H1 (cell line): ENCODE measurements around the gene TRIM31. TPM values are rescaled to one million over a fixed set of nuclear protein-coding genes. Genes with fewer than 3 reads are reported as not detected.

ENCODE experiments used
- CTCF ChIA-PET: fragments of 300-600 bp; sonication (Branson Sonifier 250); formaldehyde crosslinking; loops from one replicate; lab custom pipeline; 2021; ENCODE audit not compliant: partially characterized antibody; lab: Charles Lee
- POLR2A ChIA-PET: fragments of 300-600 bp; sonication (Branson Sonifier 250); formaldehyde crosslinking; loops from one replicate; lab custom pipeline; 2021; ENCODE audit warnings: inconsistent platforms; ENCODE audit not compliant: partially characterized antibody; lab: Charles Lee
- DNase-seq, 2 experiments: peaks; one replicate each; pipeline versions ENCODE4 v3.0.0 to v3.0.0-alpha.2; 2010 to 2022; ENCODE audit warnings: low spot score in 2 of 2, low read depth in 1 of 2, mixed read lengths in 1 of 2
- FAIRE-seq: peaks from 2 replicates; lab custom pipeline; 2011; peaks lifted over from hg19 to GRCh38; lab: Jason Lieb, UNC
- H2AFZ ChIP-seq: 2 replicates; pipeline ENCODE4 v1.8.1; 2012; ENCODE audit warnings: low read length, inconsistent platforms
- H2AK5ac ChIP-seq: 2 replicates; pipeline ENCODE4 v1.6.1; 2013; ENCODE audit warnings: low read depth, low read length
- H2BK120ac ChIP-seq: replicated peaks from 2 replicates; pipeline ENCODE3; 2013; ENCODE audit warnings: low read depth, low read length, inconsistent platforms
- H2BK12ac ChIP-seq: 2 replicates; pipeline ENCODE4 v1.6.1; 2013; ENCODE audit warnings: low read depth, low read length
- H2BK15ac ChIP-seq: 2 replicates; pipeline ENCODE4 v1.6.1; 2013; ENCODE audit warnings: low read length
- H2BK20ac ChIP-seq: 2 replicates; pipeline ENCODE4 v1.6.1; 2013; ENCODE audit warnings: low read length
- H2BK5ac ChIP-seq: 2 replicates; pipeline ENCODE4 v1.6.1; 2013; ENCODE audit warnings: low read depth, low read length
- H3K14ac ChIP-seq: 2 replicates; pipeline ENCODE4 v1.6.1; 2013; ENCODE audit warnings: inconsistent platforms; ENCODE audit not compliant: insufficient read length
- H3K18ac ChIP-seq: 2 replicates; pipeline ENCODE4 v1.6.1; 2013; ENCODE audit warnings: low read length; ENCODE audit errors: extremely low read depth
- H3K23ac ChIP-seq: 2 replicates; pipeline ENCODE4 v1.6.1; 2013; ENCODE audit warnings: inconsistent platforms; ENCODE audit not compliant: insufficient read length
- H3K23me2 ChIP-seq: 2 replicates; pipeline ENCODE4 v1.6.1; 2013; ENCODE audit warnings: low read depth, low read length
- H3K27ac ChIP-seq: 2 replicates; pipeline ENCODE4 v1.6.1; 2011; ENCODE audit warnings: low read depth, low read length, inconsistent platforms
- H3K27me3 ChIP-seq, 4 experiments: replicated peaks in 1 of 4; 1 replicate in 1 of 4; 2 replicates in 3 of 4; pipeline versions ENCODE4 v1.6.1 to v1.8.1; 2011 to 2013; ENCODE audit warnings: low read length in 3 of 4, mild to moderate bottlenecking in 3 of 4, inconsistent platforms in 2 of 4, mixed read lengths in 2 of 4, moderate library complexity in 1 of 4; ENCODE audit not compliant: control insufficient read depth in 3 of 4, insufficient read depth in 3 of 4; ENCODE audit errors: extremely low read depth in 1 of 4
- H3K36me3 ChIP-seq, 4 experiments: 2 replicates each; pipeline versions ENCODE4 v1.6.1 to v1.8.1; 2011 to 2013; ENCODE audit warnings: mild to moderate bottlenecking in 4 of 4, low read length in 3 of 4, moderate library complexity in 2 of 4, control low read depth in 1 of 4, inconsistent platforms in 1 of 4; ENCODE audit not compliant: insufficient read depth in 4 of 4, control insufficient read depth in 2 of 4
- H3K4ac ChIP-seq: replicated peaks from 2 replicates; pipeline ENCODE3; 2013; ENCODE audit warnings: low read length, low read depth, mixed read lengths, inconsistent platforms; ENCODE audit not compliant: insufficient read length
- H3K4me1 ChIP-seq, 4 experiments: replicated peaks in 1 of 4; 1 replicate in 1 of 4; 2 replicates in 3 of 4; pipeline versions ENCODE4 v1.6.1 to v1.8.1; 2011 to 2013; ENCODE audit warnings: low read length in 3 of 4, inconsistent platforms in 2 of 4, mixed read lengths in 1 of 4; ENCODE audit not compliant: insufficient read depth in 4 of 4, control insufficient read depth in 3 of 4
- H3K4me2 ChIP-seq, 2 experiments: 2 replicates each; pipeline versions ENCODE4 v1.6.1 to v1.8.1; 2011 to 2013; ENCODE audit warnings: low read depth in 2 of 2, low read length in 2 of 2, control low read depth in 1 of 2, inconsistent platforms in 1 of 2, mild to moderate bottlenecking in 1 of 2; ENCODE audit not compliant: insufficient read depth in 1 of 2
- H3K4me3 ChIP-seq, 4 experiments: fragments of 200-600, 300-600 bp in 1 of 4; sonication (generic), shearing (Covaris generic), sonication (Bioruptor Twin) in 1 of 4; 2 replicates each; pipeline versions ENCODE4 v1.5.1 to v1.8.1; 2011 to 2016; ENCODE audit warnings: low read length in 4 of 4, low read depth in 3 of 4, control low read depth in 2 of 4, inconsistent platforms in 2 of 4, mild to moderate bottlenecking in 2 of 4, mixed read lengths in 1 of 4, moderate library complexity in 1 of 4; ENCODE audit not compliant: insufficient read depth in 2 of 4; ENCODE audit errors: extremely low read depth in 1 of 4
- H3K56ac ChIP-seq: replicated peaks from 2 replicates; pipeline ENCODE3; 2013; ENCODE audit warnings: low read depth, mild to moderate bottlenecking, mixed read lengths, low read length, inconsistent platforms; ENCODE audit not compliant: insufficient read length
- H3K79me1 ChIP-seq: 2 replicates; pipeline ENCODE4 v1.6.1; 2013; ENCODE audit warnings: low read depth, low read length, control low read depth
- H3K79me2 ChIP-seq, 2 experiments: 2 replicates each; pipeline versions ENCODE4 v1.6.1 to v1.8.1; 2012 to 2013; ENCODE audit warnings: low read length in 2 of 2, mild to moderate bottlenecking in 2 of 2, inconsistent platforms in 1 of 2; ENCODE audit not compliant: insufficient read depth in 2 of 2, control insufficient read depth in 1 of 2
- H3K9ac ChIP-seq, 4 experiments: replicated peaks in 1 of 4; 1 replicate in 1 of 4; 2 replicates in 3 of 4; pipeline versions ENCODE4 v1.6.1 to v1.8.1; 2011 to 2013; ENCODE audit warnings: low read depth in 3 of 4, low read length in 3 of 4, control low read depth in 2 of 4, mild to moderate bottlenecking in 2 of 4, moderate library complexity in 2 of 4, inconsistent platforms in 1 of 4; ENCODE audit errors: extremely low read depth in 1 of 4
- H3K9me3 ChIP-seq, 2 experiments: 2 replicates each; pipeline versions ENCODE4 v1.6.1 to v1.8.1; 2012 to 2013; ENCODE audit warnings: mild to moderate bottlenecking in 2 of 2, moderate library complexity in 2 of 2, control low read depth in 1 of 2, inconsistent platforms in 1 of 2, low read depth in 1 of 2, low read length in 1 of 2, mixed read lengths in 1 of 2; ENCODE audit not compliant: insufficient read depth in 2 of 2
- H4K20me1 ChIP-seq, 2 experiments: replicated peaks in 1 of 2; 2 replicates each; pipeline versions ENCODE3 to v1.8.1; 2011 to 2013; ENCODE audit warnings: inconsistent platforms in 2 of 2, low read length in 2 of 2, mild to moderate bottlenecking in 1 of 2; ENCODE audit not compliant: insufficient read depth in 2 of 2, control insufficient read depth in 1 of 2
- H4K5ac ChIP-seq: 2 replicates; pipeline ENCODE4 v1.6.1; 2013; ENCODE audit warnings: low read length, low read depth, mixed read lengths, inconsistent platforms; ENCODE audit not compliant: insufficient read length
- H4K8ac ChIP-seq: 2 replicates; pipeline ENCODE4 v1.8.0; 2013; ENCODE audit warnings: mild to moderate bottlenecking, moderate library complexity, low read length, inconsistent platforms; ENCODE audit not compliant: insufficient read depth; ENCODE audit errors: extremely low read depth
- H4K91ac ChIP-seq: replicated peaks from 2 replicates; pipeline ENCODE3; 2013; ENCODE audit warnings: low read length, mixed read lengths, inconsistent platforms; ENCODE audit not compliant: insufficient read length
- BCL11A ChIP-seq, 2 experiments: IDR thresholded peaks; one replicate each; pipeline ENCODE4 v1.6.1; 2011; ENCODE audit warnings: low read depth in 2 of 2, low read length in 2 of 2, mild to moderate bottlenecking in 2 of 2
- BRCA1 ChIP-seq: IDR thresholded peaks from 2 replicates; pipeline ENCODE4 v1.6.1; 2012; ENCODE audit warnings: low read depth, low read length, improper control_type of control experiment
- EGR1 ChIP-seq: IDR thresholded peaks from 2 replicates; pipeline ENCODE4 v1.6.1; 2011; ENCODE audit warnings: low read depth, low read length, borderline replicate concordance
- EP300 ChIP-seq, 2 experiments: IDR thresholded peaks; 1 replicate in 1 of 2; 2 replicates in 1 of 2; pipeline ENCODE4 v1.6.1; 2011 to 2012; ENCODE audit warnings: low read depth in 2 of 2, low read length in 2 of 2, mild to moderate bottlenecking in 2 of 2, borderline replicate concordance in 1 of 2, inconsistent platforms in 1 of 2, moderate library complexity in 1 of 2
- HDAC6 ChIP-seq: IDR thresholded peaks from one replicate; pipeline ENCODE4 v1.7.1; 2012; ENCODE audit warnings: low read depth, mild to moderate bottlenecking, inconsistent platforms, low read length, moderate library complexity
- JUN ChIP-seq: IDR thresholded peaks from 2 replicates; pipeline ENCODE4 v1.6.1; 2011; ENCODE audit warnings: low read depth, mild to moderate bottlenecking, improper control_type of control experiment, low read length
- RBBP5 ChIP-seq: IDR thresholded peaks from 2 replicates; pipeline ENCODE4 v1.7.1; 2012; ENCODE audit warnings: low read depth, mild to moderate bottlenecking, inconsistent platforms, low read length, moderate library complexity, borderline replicate concordance
- SAP30 ChIP-seq: fragments of 300-600 bp; sonication (generic); IDR thresholded peaks from 2 replicates; pipeline ENCODE4 v1.7.1; 2012; ENCODE audit warnings: low read length, moderate library complexity, mild to moderate bottlenecking, inconsistent platforms; ENCODE audit not compliant: insufficient read depth, insufficient replicate concordance
- SP1 ChIP-seq: IDR thresholded peaks from 2 replicates; pipeline ENCODE4 v1.6.1; 2011; ENCODE audit warnings: low read depth, low read length
- SRF ChIP-seq: IDR thresholded peaks from 2 replicates; pipeline ENCODE4 v1.6.1; 2011; ENCODE audit warnings: mild to moderate bottlenecking, low read depth, low read length, moderate library complexity
- SUZ12 ChIP-seq: fragments of 200-600 bp; sonication (generic); IDR thresholded peaks from 2 replicates; pipeline ENCODE4 v1.6.1; 2012; ENCODE audit warnings: mild to moderate bottlenecking, inconsistent platforms, low read length, moderate library complexity, mixed read lengths
- TAF7 ChIP-seq: optimal IDR thresholded peaks from 2 replicates; pipeline ENCODE3; 2011; ENCODE audit warnings: low read depth, mild to moderate bottlenecking, inconsistent platforms, low read length, moderate library complexity, borderline replicate concordance
- WGBS, 2 experiments: shearing (Covaris generic) in 1 of 2; methylation state at CpG; one replicate each; pipeline versions ENCODE4 v1.1.6 to v1.1.7; 2013 to 2015; ENCODE audit warnings: low lambda C conversion rate in 2 of 2, mixed read lengths in 2 of 2, inconsistent platforms in 1 of 2, low coverage in 1 of 2, missing lambda C conversion rate in 1 of 2; ENCODE audit not compliant: insufficient replicate concordance in 2 of 2, insufficient coverage in 1 of 2, insufficient read length in 1 of 2; ENCODE audit errors: extremely low coverage in 1 of 2, missing lambda C conversion rate in 1 of 2; 5-methylcytosine and 5-hydroxymethylcytosine counted together
- polyA plus RNA-seq, 7 experiments: library from polyadenylated mRNA; depleted of rRNA in 3 of 7; stranded (reverse) in 5 of 7; unstranded in 2 of 7; fragments of >200 nt in 5 of 7; fragments of 200-250 nt in 2 of 7; gene quantifications; 1 replicate in 5 of 7; 2 replicates in 1 of 7; 4 replicates in 1 of 7; pipeline versions ENCODE4 v1.2.1 to v1.2.3, GENCODE V29; 2011 to 2013; ENCODE audit warnings: missing spikeins in 2 of 7, mixed read lengths in 2 of 7
- total RNA-seq: library from RNA; stranded (reverse); fragmentation: NEBNext Ultra II Directional; extraction: Animal tissue kit (Norgen Biotek cat#: 25700); gene quantifications from 2 replicates; pipeline ENCODE4 v1.2.1, GENCODE V29; 2021
- TF ChIP-seq, protein P1 (sequence below): IDR thresholded peaks from 2 replicates; pipeline ENCODE4 v1.6.1; 2012; ENCODE audit warnings: low read length, inconsistent platforms

Gene TRIM31
- total and polyA plus RNA-seq, 2 of the 8 experiments (the other 6 are each of a cell fraction or from before 2014, with no cell fraction given): not detected

DNA sequence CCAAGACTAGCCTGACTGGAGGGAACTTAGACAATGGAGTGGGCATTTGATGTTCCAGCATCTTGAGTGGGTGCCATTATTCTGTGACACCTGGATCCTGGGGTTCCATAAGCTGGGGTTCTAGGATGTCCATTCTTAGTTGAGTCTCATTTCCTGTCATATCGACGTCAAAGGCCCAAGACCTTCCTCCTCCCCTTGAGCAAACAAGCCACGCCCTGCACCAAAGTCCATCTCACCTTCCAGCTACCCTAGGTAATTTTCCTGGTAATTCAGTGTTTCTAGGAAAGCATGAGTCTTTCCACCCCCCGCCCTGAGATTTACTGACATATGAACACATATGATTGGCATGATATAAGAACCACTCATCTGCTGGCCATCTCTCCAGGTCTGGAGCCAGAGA is 22.9 kb upstream of the TRIM31 start, which contains the start of gene TRIM40:
TSS of gene TRIM40 (plus strand) at position 384 of the 400 bp plus-strand sequence. CDS start 897 bp downstream, outside the sequence.
- ChIA-PET POLR2A (no interaction called here), CTCF (interaction anchor here (1.4 to 10.2 kb wide), 3 partner anchors 11 to 30 kb away, joined by 4 to 166 read pairs (median 7); no protein-coding TSS in a partner anchor)
- Histone ChIP-seq H4K20me1 (no peaks in the 10 kb centered on the region), H3K4ac (no peak within 1 kb of the TSS), H3K79me1 (no peaks in the 10 kb centered on the region), H4K91ac (no peak within 1 kb of the TSS), H3K27me3 (peaks cover 0 to 6% (median 1%) of the 10 kb centered on the region in 4 experiments; a peak in 4 of 7 replicates), H3K18ac (no peak within 1 kb of the TSS), H3K79me2 (no peaks in the 10 kb centered on the region), H3K9ac (no peak within 1 kb of the TSS), H4K8ac (no peak within 1 kb of the TSS), H3K14ac (no peak within 1 kb of the TSS), H3K23ac (no peak within 1 kb of the TSS), H3K4me3 (no peak within 1 kb of the TSS), H2BK15ac (no peak within 1 kb of the TSS), H2BK120ac (no peak within 1 kb of the TSS), H3K9me3 (no peaks in the 10 kb centered on the region), H3K56ac (no peak within 1 kb of the TSS), H3K36me3 (no peaks in the 10 kb centered on the region), H2BK12ac (no peak within 1 kb of the TSS), H2AFZ (no peak within 1 kb of the TSS), H3K27ac (no peak within 1 kb of the TSS), H3K4me1 (no peaks in the 10 kb centered on the region), H2BK5ac (no peak within 1 kb of the TSS; the same call in 1 of the 2 replicates), H4K5ac (no peak within 1 kb of the TSS), H2AK5ac (no peak within 1 kb of the TSS), H2BK20ac (no peak within 1 kb of the TSS), H3K23me2 (no peaks in the 10 kb centered on the region), H3K4me2 (no peak within 1 kb of the TSS)
- no peak for DNase-seq
- no peak for FAIRE-seq
- 83% methylated on average over 4 of the region's 4 CpGs; no CpG with 5 or more reads in 1 of the 2 experiments for WGBS, 2 experiments
- TF ChIP-seq EP300 (IDR thresholded peaks at IDR 0.05; ENCODE audit: borderline replicate concordance in 1 of 2, low read depth in 2 of 2, low read length in 2 of 2) (no peak), SAP30 (no peak), BRCA1 (no peak), HDAC6 (no peak), SRF (no peak), SUZ12 (no peak), SP1 (no peak), JUN (no peak), BCL11A (IDR thresholded peaks at IDR 0.05; ENCODE audit: low read depth in 2 of 2, low read length in 2 of 2) (no peak), EGR1 (no peak), RBBP5 (no peak), TAF7 (no peak)
- TF ChIP-seq, protein P1, sequence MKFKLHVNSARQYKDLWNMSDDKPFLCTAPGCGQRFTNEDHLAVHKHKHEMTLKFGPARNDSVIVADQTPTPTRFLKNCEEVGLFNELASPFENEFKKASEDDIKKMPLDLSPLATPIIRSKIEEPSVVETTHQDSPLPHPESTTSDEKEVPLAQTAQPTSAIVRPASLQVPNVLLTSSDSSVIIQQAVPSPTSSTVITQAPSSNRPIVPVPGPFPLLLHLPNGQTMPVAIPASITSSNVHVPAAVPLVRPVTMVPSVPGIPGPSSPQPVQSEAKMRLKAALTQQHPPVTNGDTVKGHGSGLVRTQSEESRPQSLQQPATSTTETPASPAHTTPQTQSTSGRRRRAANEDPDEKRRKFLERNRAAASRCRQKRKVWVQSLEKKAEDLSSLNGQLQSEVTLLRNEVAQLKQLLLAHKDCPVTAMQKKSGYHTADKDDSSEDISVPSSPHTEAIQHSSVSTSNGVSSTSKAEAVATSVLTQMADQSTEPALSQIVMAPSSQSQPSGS: no peak
